H1 (cell line): ENCODE measurements around the gene SHLD1. TPM values are rescaled to one million over a fixed set of nuclear protein-coding genes. Genes with fewer than 3 reads are reported as not detected.

Experiments used
- CTCF ChIA-PET: fragments of 300-600 bp; sonication (Branson Sonifier 250); formaldehyde crosslinking; loops from one replicate; lab custom pipeline; 2021; ENCODE audit not compliant: partially characterized antibody; lab: Charles Lee
- POLR2A ChIA-PET: fragments of 300-600 bp; sonication (Branson Sonifier 250); formaldehyde crosslinking; loops from one replicate; lab custom pipeline; 2021; ENCODE audit warnings: inconsistent platforms; ENCODE audit not compliant: partially characterized antibody; lab: Charles Lee
- DNase-seq, 2 experiments: peaks; one replicate each; pipeline versions ENCODE4 v3.0.0 to v3.0.0-alpha.2; 2010 to 2022; ENCODE audit warnings: low spot score in 2 of 2, low read depth in 1 of 2, mixed read lengths in 1 of 2
- FAIRE-seq: peaks from 2 replicates; lab custom pipeline; 2011; peaks lifted over from hg19 to GRCh38; lab: Jason Lieb, UNC
- H2AFZ ChIP-seq: 2 replicates; pipeline ENCODE4 v1.8.1; 2012; ENCODE audit warnings: low read length, inconsistent platforms
- H2AK5ac ChIP-seq: 2 replicates; pipeline ENCODE4 v1.6.1; 2013; ENCODE audit warnings: low read depth, low read length
- H2BK120ac ChIP-seq: replicated peaks from 2 replicates; pipeline ENCODE3; 2013; ENCODE audit warnings: low read depth, low read length, inconsistent platforms
- H2BK12ac ChIP-seq: 2 replicates; pipeline ENCODE4 v1.6.1; 2013; ENCODE audit warnings: low read depth, low read length
- H2BK15ac ChIP-seq: 2 replicates; pipeline ENCODE4 v1.6.1; 2013; ENCODE audit warnings: low read length
- H2BK20ac ChIP-seq: 2 replicates; pipeline ENCODE4 v1.6.1; 2013; ENCODE audit warnings: low read length
- H2BK5ac ChIP-seq: 2 replicates; pipeline ENCODE4 v1.6.1; 2013; ENCODE audit warnings: low read depth, low read length
- H3K14ac ChIP-seq: 2 replicates; pipeline ENCODE4 v1.6.1; 2013; ENCODE audit warnings: inconsistent platforms; ENCODE audit not compliant: insufficient read length
- H3K18ac ChIP-seq: 2 replicates; pipeline ENCODE4 v1.6.1; 2013; ENCODE audit warnings: low read length; ENCODE audit errors: extremely low read depth
- H3K23ac ChIP-seq: 2 replicates; pipeline ENCODE4 v1.6.1; 2013; ENCODE audit warnings: inconsistent platforms; ENCODE audit not compliant: insufficient read length
- H3K23me2 ChIP-seq: 2 replicates; pipeline ENCODE4 v1.6.1; 2013; ENCODE audit warnings: low read depth, low read length
- H3K27ac ChIP-seq: 2 replicates; pipeline ENCODE4 v1.6.1; 2011; ENCODE audit warnings: low read depth, low read length, inconsistent platforms
- H3K27me3 ChIP-seq, 4 experiments: replicated peaks in 1 of 4; 1 replicate in 1 of 4; 2 replicates in 3 of 4; pipeline versions ENCODE4 v1.6.1 to v1.8.1; 2011 to 2013; ENCODE audit warnings: low read length in 3 of 4, mild to moderate bottlenecking in 3 of 4, inconsistent platforms in 2 of 4, mixed read lengths in 2 of 4, moderate library complexity in 1 of 4; ENCODE audit not compliant: control insufficient read depth in 3 of 4, insufficient read depth in 3 of 4; ENCODE audit errors: extremely low read depth in 1 of 4
- H3K36me3 ChIP-seq, 4 experiments: 2 replicates each; pipeline versions ENCODE4 v1.6.1 to v1.8.1; 2011 to 2013; ENCODE audit warnings: mild to moderate bottlenecking in 4 of 4, low read length in 3 of 4, moderate library complexity in 2 of 4, control low read depth in 1 of 4, inconsistent platforms in 1 of 4; ENCODE audit not compliant: insufficient read depth in 4 of 4, control insufficient read depth in 2 of 4
- H3K4ac ChIP-seq: replicated peaks from 2 replicates; pipeline ENCODE3; 2013; ENCODE audit warnings: low read length, low read depth, mixed read lengths, inconsistent platforms; ENCODE audit not compliant: insufficient read length
- H3K4me1 ChIP-seq, 4 experiments: replicated peaks in 1 of 4; 1 replicate in 1 of 4; 2 replicates in 3 of 4; pipeline versions ENCODE4 v1.6.1 to v1.8.1; 2011 to 2013; ENCODE audit warnings: low read length in 3 of 4, inconsistent platforms in 2 of 4, mixed read lengths in 1 of 4; ENCODE audit not compliant: insufficient read depth in 4 of 4, control insufficient read depth in 3 of 4
- H3K4me2 ChIP-seq, 2 experiments: 2 replicates each; pipeline versions ENCODE4 v1.6.1 to v1.8.1; 2011 to 2013; ENCODE audit warnings: low read depth in 2 of 2, low read length in 2 of 2, control low read depth in 1 of 2, inconsistent platforms in 1 of 2, mild to moderate bottlenecking in 1 of 2; ENCODE audit not compliant: insufficient read depth in 1 of 2
- H3K4me3 ChIP-seq, 4 experiments: fragments of 200-600, 300-600 bp in 1 of 4; sonication (generic), shearing (Covaris generic), sonication (Bioruptor Twin) in 1 of 4; 2 replicates each; pipeline versions ENCODE4 v1.5.1 to v1.8.1; 2011 to 2016; ENCODE audit warnings: low read length in 4 of 4, low read depth in 3 of 4, control low read depth in 2 of 4, inconsistent platforms in 2 of 4, mild to moderate bottlenecking in 2 of 4, mixed read lengths in 1 of 4, moderate library complexity in 1 of 4; ENCODE audit not compliant: insufficient read depth in 2 of 4; ENCODE audit errors: extremely low read depth in 1 of 4
- H3K56ac ChIP-seq: replicated peaks from 2 replicates; pipeline ENCODE3; 2013; ENCODE audit warnings: low read depth, mild to moderate bottlenecking, mixed read lengths, low read length, inconsistent platforms; ENCODE audit not compliant: insufficient read length
- H3K79me1 ChIP-seq: 2 replicates; pipeline ENCODE4 v1.6.1; 2013; ENCODE audit warnings: low read depth, low read length, control low read depth
- H3K79me2 ChIP-seq, 2 experiments: 2 replicates each; pipeline versions ENCODE4 v1.6.1 to v1.8.1; 2012 to 2013; ENCODE audit warnings: low read length in 2 of 2, mild to moderate bottlenecking in 2 of 2, inconsistent platforms in 1 of 2; ENCODE audit not compliant: insufficient read depth in 2 of 2, control insufficient read depth in 1 of 2
- H3K9ac ChIP-seq, 4 experiments: replicated peaks in 1 of 4; 1 replicate in 1 of 4; 2 replicates in 3 of 4; pipeline versions ENCODE4 v1.6.1 to v1.8.1; 2011 to 2013; ENCODE audit warnings: low read depth in 3 of 4, low read length in 3 of 4, control low read depth in 2 of 4, mild to moderate bottlenecking in 2 of 4, moderate library complexity in 2 of 4, inconsistent platforms in 1 of 4; ENCODE audit errors: extremely low read depth in 1 of 4
- H3K9me3 ChIP-seq, 2 experiments: 2 replicates each; pipeline versions ENCODE4 v1.6.1 to v1.8.1; 2012 to 2013; ENCODE audit warnings: mild to moderate bottlenecking in 2 of 2, moderate library complexity in 2 of 2, control low read depth in 1 of 2, inconsistent platforms in 1 of 2, low read depth in 1 of 2, low read length in 1 of 2, mixed read lengths in 1 of 2; ENCODE audit not compliant: insufficient read depth in 2 of 2
- H4K20me1 ChIP-seq, 2 experiments: replicated peaks in 1 of 2; 2 replicates each; pipeline versions ENCODE3 to v1.8.1; 2011 to 2013; ENCODE audit warnings: inconsistent platforms in 2 of 2, low read length in 2 of 2, mild to moderate bottlenecking in 1 of 2; ENCODE audit not compliant: insufficient read depth in 2 of 2, control insufficient read depth in 1 of 2
- H4K5ac ChIP-seq: 2 replicates; pipeline ENCODE4 v1.6.1; 2013; ENCODE audit warnings: low read length, low read depth, mixed read lengths, inconsistent platforms; ENCODE audit not compliant: insufficient read length
- H4K8ac ChIP-seq: 2 replicates; pipeline ENCODE4 v1.8.0; 2013; ENCODE audit warnings: mild to moderate bottlenecking, moderate library complexity, low read length, inconsistent platforms; ENCODE audit not compliant: insufficient read depth; ENCODE audit errors: extremely low read depth
- H4K91ac ChIP-seq: replicated peaks from 2 replicates; pipeline ENCODE3; 2013; ENCODE audit warnings: low read length, mixed read lengths, inconsistent platforms; ENCODE audit not compliant: insufficient read length
- CTBP2 ChIP-seq: IDR thresholded peaks from 2 replicates; pipeline ENCODE4 v1.7.0; 2011; ENCODE audit warnings: borderline replicate concordance, mild to moderate bottlenecking, moderate library complexity, mixed read lengths, low read length; ENCODE audit not compliant: insufficient read depth, insufficient read length
- EGR1 ChIP-seq: IDR thresholded peaks from 2 replicates; pipeline ENCODE4 v1.6.1; 2011; ENCODE audit warnings: low read depth, low read length, borderline replicate concordance
- FOSL1 ChIP-seq: IDR thresholded peaks from 2 replicates; pipeline ENCODE4 v1.6.1; 2011; ENCODE audit warnings: mild to moderate bottlenecking, low read depth, low read length, moderate library complexity; ENCODE audit not compliant: insufficient read depth
- GTF2F1 ChIP-seq: IDR thresholded peaks from 2 replicates; pipeline ENCODE4 v1.6.1; 2012; ENCODE audit warnings: low read depth, low read length, improper control_type of control experiment, borderline replicate concordance
- whole genome bisulfite sequencing, 2 experiments: shearing (Covaris generic) in 1 of 2; methylation state at CpG; one replicate each; pipeline versions ENCODE4 v1.1.6 to v1.1.7; 2013 to 2015; ENCODE audit warnings: low lambda C conversion rate in 2 of 2, mixed read lengths in 2 of 2, inconsistent platforms in 1 of 2, low coverage in 1 of 2, missing lambda C conversion rate in 1 of 2; ENCODE audit not compliant: insufficient replicate concordance in 2 of 2, insufficient coverage in 1 of 2, insufficient read length in 1 of 2; ENCODE audit errors: extremely low coverage in 1 of 2, missing lambda C conversion rate in 1 of 2; 5-methylcytosine and 5-hydroxymethylcytosine counted together
- polyA plus RNA-seq, 7 experiments: library from polyadenylated mRNA; depleted of rRNA in 3 of 7; stranded (reverse) in 5 of 7; unstranded in 2 of 7; fragments of >200 nt in 5 of 7; fragments of 200-250 nt in 2 of 7; gene quantifications; 1 replicate in 5 of 7; 2 replicates in 1 of 7; 4 replicates in 1 of 7; pipeline versions ENCODE4 v1.2.1 to v1.2.3, GENCODE V29; 2011 to 2013; ENCODE audit warnings: missing spikeins in 2 of 7, mixed read lengths in 2 of 7
- total RNA-seq: library from RNA; stranded (reverse); fragmentation: NEBNext Ultra II Directional; extraction: Animal tissue kit (Norgen Biotek cat#: 25700); gene quantifications from 2 replicates; pipeline ENCODE4 v1.2.1, GENCODE V29; 2021

The SHLD1 gene
- total and polyA plus RNA-seq, 2 of the 8 experiments (the other 6 are each of a cell fraction or from before 2014, with no cell fraction given), result 4.2 to 6.5 TPM

GRCh38 chr20:5745416-5746030, 4.7 kb upstream of the SHLD1 start:
- Histone ChIP-seq H2AK5ac (no peak overlapping the region), H2BK120ac (no peak overlapping the region), H2BK12ac (no peak overlapping the region; the same call in 1 of the 2 replicates), H3K18ac (no peak overlapping the region), H2BK15ac (no peak overlapping the region), H3K4me1 (no peaks in the 10 kb centered on the region), H3K56ac (no peak overlapping the region), H2AFZ (no peak overlapping the region), H4K91ac (no peak overlapping the region), H3K4me3 (no peak overlapping the region), H4K5ac (no peak overlapping the region), H3K23me2 (no peaks in the 10 kb centered on the region), H3K36me3 (no peaks in the 10 kb centered on the region), H3K4ac (no peak overlapping the region), H3K27ac (no peak overlapping the region), H4K8ac (no peak overlapping the region), H3K9me3 (no peaks in the 10 kb centered on the region), H2BK5ac (no peak overlapping the region), H3K79me1 (no peaks in the 10 kb centered on the region), H3K23ac (no peak overlapping the region), H2BK20ac (no peak overlapping the region), H3K14ac (no peak overlapping the region), H3K9ac (no peak overlapping the region), H3K79me2 (no peaks in the 10 kb centered on the region), H3K27me3 (no peaks in the 10 kb centered on the region), H4K20me1 (no peaks in the 10 kb centered on the region), H3K4me2 (no peak overlapping the region)
- DNase-seq (no peak), FAIRE-seq (no peak)
- 83% methylated on average over 8 of the region's 8 CpGs; no CpG with 5 or more reads in 1 of the 2 experiments for WGBS, 2 experiments
- POLR2A ChIA-PET, result no interaction called here
- TF ChIP-seq GTF2F1 (no peak), EGR1 (no peak), CTBP2 (no peak), FOSL1 (no peak)
- CTCF ChIA-PET, result no interaction called here
